Trophoblast cell (in vitro differentiated cells and primary cell): Measurements from ENCODE around the gene SAP25.

ENCODE experiments used
- DNase-seq, 2 donors: peaks; one replicate each; pipeline ENCODE4 v3.0.0-alpha.2; 2016
- H2AFZ ChIP-seq: 2 replicates; pipeline ENCODE4 v1.6.1; 2013; ENCODE audit warnings: low read length, moderate library complexity, mild to moderate bottlenecking; ENCODE audit not compliant: insufficient read depth, poor library complexity
- H2AK5ac ChIP-seq: 2 replicates; pipeline ENCODE4 v1.6.1; 2013; ENCODE audit warnings: mild to moderate bottlenecking, low read length
- H2BK120ac ChIP-seq: 2 replicates; pipeline ENCODE4 v1.6.1; 2013; ENCODE audit warnings: low read length, mild to moderate bottlenecking, moderate library complexity; ENCODE audit not compliant: insufficient read depth, poor library complexity
- H2BK12ac ChIP-seq: 2 replicates; pipeline ENCODE4 v1.6.1; 2013; ENCODE audit warnings: mild to moderate bottlenecking, low read length, moderate library complexity
- H2BK5ac ChIP-seq: 2 replicates; pipeline ENCODE4 v1.6.1; 2013; ENCODE audit warnings: low read length, low read depth, moderate library complexity, mild to moderate bottlenecking; ENCODE audit not compliant: poor library complexity
- H3K14ac ChIP-seq: 2 replicates; pipeline ENCODE4 v1.6.1; 2013; ENCODE audit warnings: mild to moderate bottlenecking, low read length
- H3K18ac ChIP-seq: 2 replicates; pipeline ENCODE4 v1.6.1; 2013; ENCODE audit warnings: mild to moderate bottlenecking, low read length
- H3K23ac ChIP-seq: 2 replicates; pipeline ENCODE4 v1.6.1; 2013; ENCODE audit warnings: low read length
- H3K27ac ChIP-seq: 2 replicates; pipeline ENCODE4 v1.5.1; 2013; ENCODE audit warnings: low read depth, mild to moderate bottlenecking, inconsistent platforms, low read length, moderate library complexity
- H3K27me3 ChIP-seq: 2 replicates; pipeline ENCODE4 v1.6.1; 2013; ENCODE audit warnings: inconsistent platforms, mild to moderate bottlenecking, low read length, moderate library complexity; ENCODE audit not compliant: insufficient read depth
- H3K36me3 ChIP-seq, 2 experiments: 1 replicate in 1 of 2; 2 replicates in 1 of 2; pipeline ENCODE4 v1.6.1; 2013; ENCODE audit warnings: low read length in 2 of 2, mild to moderate bottlenecking in 2 of 2, moderate library complexity in 1 of 2; ENCODE audit not compliant: insufficient read depth in 2 of 2, control insufficient read depth in 1 of 2
- H3K4ac ChIP-seq: 2 replicates; pipeline ENCODE4 v1.6.1; 2013; ENCODE audit warnings: low read depth, mild to moderate bottlenecking, low read length, moderate library complexity
- H3K4me1 ChIP-seq, 2 experiments: 1 replicate in 1 of 2; 2 replicates in 1 of 2; pipeline ENCODE4 v1.6.1; 2013; ENCODE audit warnings: low read length in 2 of 2, mild to moderate bottlenecking in 2 of 2, moderate library complexity in 1 of 2; ENCODE audit not compliant: insufficient read depth in 2 of 2, control insufficient read depth in 1 of 2
- H3K4me2 ChIP-seq: 2 replicates; pipeline ENCODE4 v1.6.1; 2013; ENCODE audit warnings: inconsistent platforms, mild to moderate bottlenecking, low read length, moderate library complexity
- H3K4me3 ChIP-seq: 2 replicates; pipeline ENCODE4 v1.5.1; 2013; ENCODE audit warnings: mild to moderate bottlenecking, low read depth, low read length, inconsistent platforms
- H3K79me1 ChIP-seq: one replicate; pipeline ENCODE4 v1.6.1; 2013; ENCODE audit warnings: low read length
- H3K79me2 ChIP-seq: 2 replicates; pipeline ENCODE4 v1.6.1; 2013; ENCODE audit warnings: low read length, mild to moderate bottlenecking; ENCODE audit not compliant: control insufficient read depth, insufficient read depth, poor library complexity
- H3K9ac ChIP-seq: 2 replicates; pipeline ENCODE4 v1.6.1; 2013; ENCODE audit warnings: mild to moderate bottlenecking, low read length
- H3K9me3 ChIP-seq: 2 replicates; pipeline ENCODE4 v1.6.1; 2013; ENCODE audit warnings: low read depth, mild to moderate bottlenecking, control low read depth, inconsistent platforms, low read length; ENCODE audit not compliant: insufficient read depth
- H4K12ac ChIP-seq: 2 replicates; pipeline ENCODE4 v1.6.1; 2013; ENCODE audit warnings: low read depth, mild to moderate bottlenecking, low read length, moderate library complexity
- H4K8ac ChIP-seq: 2 replicates; pipeline ENCODE4 v1.6.1; 2013; ENCODE audit warnings: low read depth, mild to moderate bottlenecking, low read length, moderate library complexity
- H4K91ac ChIP-seq: one replicate; pipeline ENCODE4 v1.6.1; 2013; ENCODE audit warnings: low read depth, mild to moderate bottlenecking, low read length, moderate library complexity
- WGBS: extraction: QIAGEN DNeasy Blood & Tissue Kit; methylation state at CpG from one replicate; pipeline ENCODE4 v1.1.7; 2013; ENCODE audit warnings: missing lambda C conversion rate; ENCODE audit not compliant: insufficient read length, insufficient coverage; ENCODE audit errors: extremely low coverage; 5-methylcytosine and 5-hydroxymethylcytosine counted together

Gene SAP25

GRCh38 chr7:100614308-100614861 lies 40.7 kb upstream of the SAP25 start:
- Histone ChIP-seq H2BK120ac (no peak overlapping the region), H2BK12ac (no peak overlapping the region), H3K4me3 (no peak overlapping the region), H4K91ac (no peak overlapping the region), H3K27me3 (no peaks in the 10 kb centered on the region), H3K4me1 (peaks cover 3 to 9% of the 10 kb centered on the region in 2 experiments), H2AK5ac (no peak overlapping the region), H2BK5ac (no peak overlapping the region), H4K12ac (no peak overlapping the region), H3K4me2 (no peak overlapping the region), H3K18ac (no peak overlapping the region), H3K9me3 (no peaks in the 10 kb centered on the region), H3K79me2 (peaks cover 2% of the 10 kb centered on the region), H3K4ac (no peak overlapping the region), H2AFZ (no peak overlapping the region), H3K27ac (no peak overlapping the region), H3K9ac (no peak overlapping the region), H4K8ac (no peak overlapping the region), H3K14ac (no peak overlapping the region), H3K36me3 (peaks cover 2% of the 10 kb centered on the region in 2 experiments), H3K23ac (no peak overlapping the region), H3K79me1 (no peaks in the 10 kb centered on the region)
- WGBS, result no CpG with 5 or more reads among the region's 6 CpGs
- DNase-seq, result no peak

DNA sequence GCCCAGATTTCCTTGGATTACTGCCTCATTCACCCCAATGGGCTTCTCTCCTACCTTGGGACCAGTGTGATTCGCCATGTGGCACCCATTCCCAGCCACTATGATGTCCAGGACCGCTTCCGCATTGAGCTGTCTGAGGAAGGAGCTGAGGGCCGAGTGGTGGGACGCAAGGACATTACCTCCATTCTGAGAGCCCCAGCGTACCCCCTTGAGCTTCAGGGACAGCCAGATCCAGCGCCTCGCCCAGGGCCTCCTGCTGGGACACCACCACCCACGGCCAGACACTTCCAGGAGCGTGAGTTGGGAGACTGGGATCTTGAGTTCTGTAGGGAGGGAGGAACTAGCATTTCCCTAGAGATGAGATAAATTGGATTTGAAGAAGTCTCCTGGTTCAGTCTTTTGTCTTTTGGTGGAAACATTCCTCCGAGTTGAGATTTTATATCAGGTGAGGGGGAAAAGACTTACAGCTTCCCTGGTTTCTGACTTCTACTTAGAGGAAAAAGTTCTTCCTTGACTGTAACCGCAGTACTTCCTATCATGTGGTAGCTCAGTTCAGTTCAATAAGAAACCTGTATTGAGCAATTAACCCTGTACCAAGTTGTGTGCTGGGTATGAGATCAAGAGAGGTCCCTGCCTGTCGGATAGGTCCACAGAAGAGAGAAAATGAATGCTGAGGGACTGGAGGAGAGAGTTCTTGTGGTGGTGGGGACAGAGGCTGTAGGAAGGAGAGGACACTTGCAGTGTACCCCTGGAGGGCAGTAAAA lies 39.9 kb upstream of the SAP25 start:
- no CpG with 5 or more reads among the region's 13 CpGs for WGBS

DNA sequence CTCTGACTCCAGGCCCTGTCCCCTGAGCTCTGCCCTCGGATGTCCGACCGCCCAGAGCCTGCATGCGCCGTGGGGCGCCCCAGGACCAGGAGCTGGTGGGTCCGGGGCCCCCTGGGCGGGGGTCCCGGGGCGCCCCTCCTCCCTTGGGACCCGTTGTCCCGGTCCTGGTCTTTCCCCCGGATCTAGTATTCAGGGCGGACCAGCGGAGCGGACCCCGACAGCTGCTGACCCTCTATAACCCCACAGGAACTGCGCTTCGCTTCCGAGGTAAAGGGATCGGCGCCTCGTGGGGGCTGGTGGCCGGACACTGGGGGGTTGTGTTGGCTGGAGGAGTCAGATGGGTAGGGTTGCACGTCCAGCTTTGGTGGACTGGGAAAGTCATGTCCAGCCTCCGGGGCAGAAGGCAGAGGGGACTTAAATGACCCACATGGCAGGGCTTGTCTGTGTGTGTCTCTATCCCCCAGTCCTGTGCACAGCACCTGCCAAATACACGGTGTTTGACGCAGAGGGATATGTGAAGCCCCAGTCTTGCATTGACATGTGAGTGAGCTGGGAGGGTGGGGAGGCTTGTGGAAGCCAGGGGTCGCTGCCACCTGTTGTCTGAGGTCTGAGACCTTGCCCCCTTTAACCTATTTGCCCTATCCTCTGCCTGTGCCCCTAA lies 39.2 kb upstream of the SAP25 start:
- no peaks in the 10 kb centered on the region for H3K9me3 ChIP-seq
- peak in 1 of 2 donors; percentile 7 for DNase-seq
- no peak overlapping the region for H3K23ac ChIP-seq
- H2AK5ac ChIP-seq, result peak overlapping the region; percentile 20
- peak overlapping the region; percentile 21 for H2AFZ ChIP-seq
- peak overlapping the region; percentile 20 for H3K9ac ChIP-seq
- H2BK12ac ChIP-seq, result no peak overlapping the region
- H2BK5ac ChIP-seq, result no peak overlapping the region
- H3K18ac ChIP-seq, result peak overlapping the region; percentile 35
- H3K4me3 ChIP-seq, result peak overlapping the region; percentile 77
- no CpG with 5 or more reads among the region's 29 CpGs for WGBS
- H2BK120ac ChIP-seq, result peak overlapping the region; percentile 10
- H4K12ac ChIP-seq, result peak overlapping the region; percentile 54
- no peaks in the 10 kb centered on the region for H3K27me3 ChIP-seq
- H3K27ac ChIP-seq, result no peak overlapping the region
- peak overlapping the region; percentile 74 for H3K14ac ChIP-seq
- peaks cover 3 to 9% of the 10 kb centered on the region in 2 experiments for H3K4me1 ChIP-seq
- H3K79me2 ChIP-seq, result peaks cover 2% of the 10 kb centered on the region
- peak overlapping the region; percentile 36 for H4K91ac ChIP-seq
- H3K4me2 ChIP-seq, result peak overlapping the region; percentile 86
- H3K79me1 ChIP-seq, result no peaks in the 10 kb centered on the region
- H3K4ac ChIP-seq, result peak overlapping the region; percentile 44
- H3K36me3 ChIP-seq, result peaks cover 2% of the 10 kb centered on the region in 2 experiments
- H4K8ac ChIP-seq, result peak overlapping the region; percentile 51

More for the DNA sequence above, 39.9 kb upstream of the SAP25 start:
- Histone ChIP-seq H3K4ac (no peak overlapping the region), H2AFZ (no peak overlapping the region), H3K4me2 (no peak overlapping the region), H2BK12ac (no peak overlapping the region), H3K23ac (no peak overlapping the region), H3K18ac (no peak overlapping the region), H4K12ac (no peak overlapping the region), H3K79me1 (no peaks in the 10 kb centered on the region), H2AK5ac (no peak overlapping the region), H3K79me2 (peaks cover 2% of the 10 kb centered on the region), H3K4me1 (peaks cover 3 to 9% of the 10 kb centered on the region in 2 experiments), H3K4me3 (no peak overlapping the region), H3K36me3 (peaks cover 2% of the 10 kb centered on the region in 2 experiments), H2BK5ac (no peak overlapping the region), H2BK120ac (no peak overlapping the region), H3K27me3 (no peaks in the 10 kb centered on the region), H3K27ac (no peak overlapping the region), H3K14ac (no peak overlapping the region), H3K9me3 (no peaks in the 10 kb centered on the region), H3K9ac (no peak overlapping the region), H4K8ac (no peak overlapping the region), H4K91ac (no peak overlapping the region)
- no peak for DNase-seq

GRCh38 chr7:100611983-100612729 lies 38.5 kb upstream of the SAP25 start, which contains the start of gene MOSPD3:
Gene MOSPD3, plus strand, starts transcription at chr7:100612540. Its CDS starts 252 bp downstream, at chr7:100612792.
- peak within 1 kb of the TSS; percentile 74 for H3K14ac ChIP-seq
- H3K18ac ChIP-seq, result peak within 1 kb of the TSS; percentile 85
- H3K79me1 ChIP-seq, result no peaks in the 10 kb centered on the region
- H3K9ac ChIP-seq, result peak within 1 kb of the TSS; percentile 86
- no peak within 1 kb of the TSS for H2BK12ac ChIP-seq
- H3K79me2 ChIP-seq, result peaks cover 2% of the 10 kb centered on the region
- peak; percentile 99 to 100 for DNase-seq
- peak within 1 kb of the TSS; percentile 86 for H3K4me2 ChIP-seq
- H2BK120ac ChIP-seq, result peak within 1 kb of the TSS; percentile 53
- no peaks in the 10 kb centered on the region for H3K9me3 ChIP-seq
- peak within 1 kb of the TSS; percentile 65 for H2AFZ ChIP-seq
- H3K23ac ChIP-seq, result no peak within 1 kb of the TSS
- peak within 1 kb of the TSS; percentile 74 for H4K91ac ChIP-seq
- peak within 1 kb of the TSS; percentile 47 for H3K4ac ChIP-seq
- peaks cover 3 to 9% of the 10 kb centered on the region in 2 experiments for H3K4me1 ChIP-seq
- H2BK5ac ChIP-seq, result peak within 1 kb of the TSS; percentile 38
- H4K12ac ChIP-seq, result peak within 1 kb of the TSS; percentile 85
- no CpG with 5 or more reads among the region's 61 CpGs for WGBS
- peak within 1 kb of the TSS; percentile 89 for H3K27ac ChIP-seq
- peak within 1 kb of the TSS; percentile 20 for H2AK5ac ChIP-seq
- H3K27me3 ChIP-seq, result no peaks in the 10 kb centered on the region
- peak within 1 kb of the TSS; percentile 89 for H4K8ac ChIP-seq
- peaks cover 2 to 5% of the 10 kb centered on the region in 2 experiments for H3K36me3 ChIP-seq
- H3K4me3 ChIP-seq, result peak within 1 kb of the TSS; percentile 78
